NCI-H748 (cell line): ENCODE results near the gene GRIK4.

Source experiments
- DNase-seq: peaks from one replicate; lab custom pipeline; 2025; ENCODE audit not compliant: unreplicated experiment; lab: John Stamatoyannopoulos, UW

The GRIK4 gene

GRCh38 chr11:120694726-120695125, 183.2 kb downstream of the GRIK4 start:
- DNase-seq = no peak

GRCh38 chr11:120695426-120695825, 183.9 kb downstream of the GRIK4 start:
- DNase-seq = no peak

DNA sequence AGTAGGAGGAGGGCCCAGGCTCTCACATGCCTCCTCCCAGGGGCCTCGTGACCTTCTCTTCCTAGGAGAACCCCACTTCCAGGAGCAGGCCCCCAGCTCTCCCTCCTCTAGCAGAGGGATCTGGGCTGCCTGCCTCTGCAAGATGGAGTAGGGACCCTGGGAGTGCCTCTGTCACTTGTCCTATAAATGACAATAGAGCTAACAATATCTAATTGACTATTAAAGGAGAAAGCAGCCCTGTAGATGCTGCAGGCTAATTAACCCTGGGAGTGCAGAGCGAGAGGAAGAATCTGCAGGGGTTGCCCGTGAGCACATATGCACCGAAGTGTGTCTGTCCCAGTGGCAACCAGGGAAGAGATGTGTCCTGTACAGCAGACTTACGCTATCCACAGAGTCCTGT, 184.4 kb downstream of the GRIK4 start:
- DNase-seq = no peak

DNA sequence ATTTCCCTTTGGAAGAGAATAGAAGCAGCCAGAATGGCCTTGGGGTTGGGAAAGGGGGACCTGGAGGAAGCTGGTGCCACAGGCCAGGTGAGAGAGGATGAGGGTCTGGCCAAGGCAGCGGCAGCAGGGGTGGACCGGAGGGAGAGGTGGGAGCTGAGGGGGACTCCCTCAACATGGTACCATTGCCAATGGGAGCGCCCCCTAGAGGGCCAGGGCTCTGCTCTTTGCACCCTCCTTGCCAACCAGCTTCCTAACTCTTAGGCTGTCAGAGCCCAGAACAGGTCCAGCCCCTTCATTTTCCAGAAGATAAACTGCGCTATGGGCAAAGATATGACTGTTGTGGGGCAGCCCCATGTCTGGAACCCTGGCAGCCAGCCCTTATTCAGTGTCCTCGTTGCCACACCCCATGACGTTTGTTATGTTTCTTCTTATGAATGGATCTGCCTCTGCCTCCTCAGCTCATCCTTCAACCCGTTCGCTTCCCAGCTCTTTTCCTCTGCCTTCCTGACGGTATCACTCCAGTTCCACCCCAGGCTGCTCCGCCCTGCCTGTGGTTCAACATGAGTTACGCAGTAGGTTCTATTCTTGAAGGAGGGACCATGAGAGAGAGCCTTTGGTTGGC, 185.2 kb downstream of the GRIK4 start:
- no peak for DNase-seq

- peak; percentile 8 for DNase-seq
Observed at GRCh38 chr11:120698918-120699317, 187.4 kb downstream of the GRIK4 start.

DNA sequence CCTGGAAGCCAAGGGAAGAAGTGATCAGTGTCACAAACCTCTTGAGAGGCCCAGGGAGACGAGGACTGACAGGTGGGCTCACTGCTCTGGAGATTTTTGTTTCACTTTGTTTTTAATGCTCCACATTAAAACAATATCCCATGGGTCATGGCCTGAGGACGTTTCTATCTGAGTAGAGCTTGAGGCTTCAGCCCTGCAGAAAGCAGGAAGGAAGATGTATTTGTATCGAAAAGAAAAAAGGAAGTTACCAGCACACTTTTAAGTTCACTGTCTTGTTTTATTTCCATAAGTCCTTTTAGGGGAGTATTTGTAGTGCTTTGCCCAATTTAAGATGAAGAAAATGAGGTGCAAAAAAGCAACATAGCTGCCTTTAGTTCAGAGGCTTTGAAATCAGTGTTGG, 191.1 kb downstream of the GRIK4 start:
- DNase-seq = no peak

DNA sequence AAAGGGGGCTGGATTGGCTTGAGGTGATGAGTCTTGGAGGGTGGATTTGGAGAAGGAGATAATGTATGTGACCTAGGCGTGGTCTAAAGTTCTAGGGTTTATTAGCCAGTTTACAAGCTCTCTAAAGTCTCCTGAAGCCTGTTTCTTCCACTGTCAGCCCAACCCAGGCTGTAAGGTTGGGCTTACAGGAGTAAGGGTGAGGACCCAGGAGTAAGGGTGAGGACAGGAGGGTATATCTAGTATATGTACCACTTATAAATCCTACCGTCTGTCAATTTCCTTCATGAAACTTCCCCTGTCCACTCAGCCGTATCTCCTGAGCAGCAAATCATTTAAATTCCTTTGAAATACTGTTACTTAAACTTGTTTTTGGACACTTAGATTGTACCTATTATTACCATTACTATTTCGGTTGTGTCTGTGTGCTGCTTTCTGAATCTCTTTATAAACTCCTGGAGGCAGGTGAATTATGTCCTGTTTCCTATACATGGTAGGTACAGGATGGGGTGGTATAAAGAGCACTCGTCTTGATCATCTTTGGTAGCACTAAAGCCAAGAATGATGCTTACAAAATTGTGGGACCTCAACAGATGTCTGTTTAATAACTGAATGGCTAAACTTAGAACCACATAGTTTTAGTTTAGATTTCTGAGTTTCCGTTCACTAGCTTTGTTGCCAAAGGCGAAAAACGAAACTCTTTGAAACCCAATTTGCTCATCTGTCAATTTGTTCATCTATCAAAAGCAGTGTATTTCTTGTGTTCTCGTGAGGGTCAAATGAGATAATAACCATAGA, 192.0 kb downstream of the GRIK4 start:
- DNase-seq = no peak

DNA sequence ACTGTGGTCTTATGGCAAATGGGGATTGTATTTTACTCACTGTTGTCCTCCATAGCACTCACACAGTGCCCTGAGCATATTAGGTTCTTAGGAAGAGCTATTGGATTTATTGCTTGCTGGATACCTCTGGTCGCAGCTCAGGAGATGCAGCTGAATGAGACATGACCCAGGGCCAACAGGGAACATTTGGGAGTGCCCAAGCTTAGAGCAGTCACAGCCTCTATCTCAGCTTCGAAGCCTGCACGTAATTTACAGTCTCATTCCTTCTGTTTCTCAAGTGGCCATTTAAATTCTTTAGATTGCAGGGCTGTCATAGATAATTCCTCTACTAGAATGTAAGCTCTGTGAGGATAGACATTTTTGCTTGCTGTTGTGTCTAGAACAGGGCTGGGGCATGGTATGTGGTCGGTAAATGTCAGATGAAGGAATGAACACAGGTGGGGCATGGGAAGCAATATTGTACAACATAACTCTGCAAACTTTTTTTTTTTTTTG, 192.8 kb downstream of the GRIK4 start:
- DNase-seq = no peak

- no peak for DNase-seq
Observed at GRCh38 chr11:120706257-120706656, 194.7 kb downstream of the GRIK4 start.

DNA sequence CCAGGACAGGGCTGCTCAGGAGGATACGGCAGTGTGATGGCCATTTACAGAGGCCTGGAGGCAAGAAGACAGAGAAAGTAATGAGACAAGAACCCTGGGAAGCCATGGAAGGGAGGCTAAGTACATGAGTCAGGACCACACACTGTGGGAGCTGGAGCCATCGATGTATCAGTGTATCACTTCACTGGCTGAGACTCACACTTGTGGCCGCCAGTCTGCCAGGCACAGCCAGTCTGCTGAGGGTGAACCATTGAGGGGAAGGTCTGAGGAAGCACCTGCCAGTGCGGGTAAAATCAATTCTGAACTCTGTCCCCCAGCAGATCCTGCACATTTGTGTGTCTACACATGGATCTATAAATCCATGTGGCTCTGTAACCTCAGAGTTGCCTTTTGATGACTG, 195.6 kb downstream of the GRIK4 start:
- DNase-seq = no peak

DNA sequence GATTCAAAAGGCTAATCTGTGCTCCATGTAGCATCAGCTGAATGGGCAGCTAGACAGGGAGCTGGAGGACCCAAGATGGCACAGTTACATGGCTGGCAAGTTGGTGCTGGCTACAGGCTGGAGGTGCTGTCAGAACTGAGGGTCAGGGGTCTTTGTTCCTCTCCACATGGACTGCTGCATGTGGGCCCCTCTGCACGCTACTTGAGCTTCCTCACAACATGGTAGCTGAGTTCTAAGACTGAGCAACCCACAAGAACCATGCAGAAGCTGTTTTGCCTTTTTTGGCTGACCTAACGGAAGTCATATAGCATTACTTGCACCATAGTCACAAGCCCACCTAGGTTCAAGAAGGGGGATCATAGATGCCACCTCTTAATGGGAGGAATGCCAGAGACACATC, 196.1 kb downstream of the GRIK4 start:
- no peak for DNase-seq

- DNase-seq = no peak
Observed at GRCh38 chr11:120708511-120709183, 197.1 kb downstream of the GRIK4 start.

GRCh38 chr11:120709808-120710207, 198.3 kb downstream of the GRIK4 start:
- DNase-seq = no peak

- no peak for DNase-seq
Observed at GRCh38 chr11:120710354-120711131, 199.0 kb downstream of the GRIK4 start.

DNA sequence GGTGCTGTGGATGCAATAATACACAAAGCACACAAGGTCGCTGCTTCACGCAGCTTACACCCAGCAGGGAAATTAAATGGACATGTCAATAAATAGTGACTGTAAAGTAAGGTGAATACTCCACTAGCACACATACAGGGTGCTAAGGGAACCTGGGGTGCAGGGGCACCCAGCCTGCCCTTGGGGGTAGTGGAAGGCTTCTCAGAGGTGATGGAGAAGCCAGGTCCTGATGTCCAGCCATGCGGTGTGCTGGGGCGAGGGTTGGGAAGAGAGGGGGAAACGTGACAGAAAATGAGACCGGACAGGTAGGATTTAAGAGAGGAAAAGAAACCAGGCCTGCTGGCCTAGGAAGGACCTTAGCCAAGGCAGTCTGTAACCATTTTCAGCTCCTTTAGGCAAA, 200.5 kb downstream of the GRIK4 start:
- no peak for DNase-seq

DNA sequence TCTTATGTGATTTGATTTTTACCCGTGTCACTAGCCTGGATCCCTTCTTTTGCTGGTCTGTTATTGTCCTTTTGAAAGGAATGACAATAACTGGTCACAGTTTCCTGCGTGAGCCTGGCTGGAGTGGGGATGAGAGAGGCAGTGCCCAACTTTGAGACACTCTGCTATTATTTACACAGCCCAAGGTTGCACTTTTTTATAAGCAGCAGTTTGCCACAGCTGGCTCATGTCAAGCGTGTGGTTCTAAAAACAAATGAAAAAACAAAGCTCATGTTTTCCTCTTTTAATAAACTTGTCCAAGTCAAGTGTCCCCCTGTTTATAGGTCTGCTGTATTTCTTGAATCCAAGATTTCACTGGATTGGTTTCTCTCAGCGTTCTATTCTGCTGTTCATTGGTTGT, 201.3 kb downstream of the GRIK4 start:
- DNase-seq = no peak

- peak; percentile 4 for DNase-seq
Observed at GRCh38 chr11:120713296-120713695, 201.7 kb downstream of the GRIK4 start.

DNA sequence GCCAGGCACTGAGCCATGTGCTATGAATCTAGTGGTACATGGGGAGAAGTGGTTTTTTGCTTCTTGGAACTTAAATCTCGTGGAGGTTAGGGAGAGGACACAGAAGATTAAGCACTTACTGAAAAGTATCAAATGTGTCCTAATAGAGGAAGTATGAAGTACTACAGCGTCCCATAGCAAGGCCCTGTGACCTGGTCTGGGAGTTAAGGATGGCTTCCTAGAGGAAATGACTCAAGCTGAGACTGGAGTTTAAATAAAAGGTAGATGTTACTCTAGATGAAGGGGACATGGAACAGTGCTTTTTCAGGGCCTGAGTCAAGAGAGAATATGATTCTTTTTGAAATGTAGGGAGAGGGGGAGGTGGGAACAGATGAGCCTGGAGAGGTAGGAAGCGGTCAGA, 202.9 kb downstream of the GRIK4 start:
- DNase-seq = no peak

DNA sequence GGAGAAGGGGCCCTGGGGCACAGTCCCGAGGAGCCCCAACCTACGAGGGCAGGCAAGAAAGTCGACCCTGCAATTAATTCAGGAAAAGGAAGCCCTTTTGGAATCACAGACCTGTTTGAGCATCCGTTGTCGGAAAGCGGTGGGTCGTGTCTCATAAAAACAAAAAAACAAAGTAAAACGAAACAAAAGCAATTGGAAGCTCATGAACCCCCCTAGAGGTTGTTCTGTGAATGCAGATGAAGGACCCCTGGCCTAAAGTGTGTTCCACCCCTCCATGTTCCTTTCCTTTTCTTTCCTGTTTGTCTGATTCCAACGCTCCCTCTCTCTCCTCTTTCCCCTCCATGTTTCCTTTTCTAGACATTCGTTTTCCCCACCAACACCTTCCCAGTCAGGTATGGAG, 203.7 kb downstream of the GRIK4 start:
- DNase-seq = no peak

DNA sequence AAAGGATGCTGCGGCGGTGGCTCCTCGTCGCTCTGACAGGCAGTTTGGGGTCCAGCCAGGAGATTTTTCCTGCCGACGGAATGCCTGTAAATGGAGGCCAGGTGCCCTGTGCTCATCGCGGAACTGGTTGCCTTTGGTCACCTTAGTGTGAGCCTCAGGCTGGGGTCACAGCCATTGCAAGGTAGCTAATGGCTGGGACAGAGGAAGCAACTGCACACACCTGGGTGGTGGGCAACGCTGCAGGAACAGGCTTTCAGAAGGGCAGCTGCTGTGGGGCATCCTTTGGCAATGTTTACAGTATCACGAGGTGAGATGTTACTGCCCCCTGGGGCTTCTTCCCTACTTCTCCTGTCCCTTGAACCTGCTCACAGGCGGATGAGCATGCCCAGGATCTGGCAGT, 205.5 kb downstream of the GRIK4 start:
- DNase-seq = no peak

DNA sequence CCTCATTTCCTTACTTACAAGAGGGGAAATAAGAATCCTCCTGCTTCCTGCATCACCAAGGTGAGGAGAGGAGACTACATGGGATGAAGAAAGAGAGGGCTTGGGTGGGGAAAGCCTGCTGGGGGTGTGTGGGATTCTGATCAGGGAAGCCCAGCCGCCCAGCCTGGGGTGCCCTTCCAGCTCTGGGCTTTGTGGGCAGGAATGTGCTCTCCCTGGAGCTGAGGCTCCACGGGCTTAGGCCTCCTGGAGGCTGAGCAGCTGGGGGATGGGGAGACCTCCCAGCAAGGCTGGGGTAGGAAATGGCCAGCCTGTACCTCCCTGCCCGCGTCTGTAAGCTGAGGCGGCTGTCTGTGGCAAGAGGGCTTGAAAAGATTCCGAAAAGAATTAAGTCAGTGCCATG, 206.1 kb downstream of the GRIK4 start:
- no peak for DNase-seq
